ENCODE results near the gene CCR1.

Gene CCR1

DNA sequence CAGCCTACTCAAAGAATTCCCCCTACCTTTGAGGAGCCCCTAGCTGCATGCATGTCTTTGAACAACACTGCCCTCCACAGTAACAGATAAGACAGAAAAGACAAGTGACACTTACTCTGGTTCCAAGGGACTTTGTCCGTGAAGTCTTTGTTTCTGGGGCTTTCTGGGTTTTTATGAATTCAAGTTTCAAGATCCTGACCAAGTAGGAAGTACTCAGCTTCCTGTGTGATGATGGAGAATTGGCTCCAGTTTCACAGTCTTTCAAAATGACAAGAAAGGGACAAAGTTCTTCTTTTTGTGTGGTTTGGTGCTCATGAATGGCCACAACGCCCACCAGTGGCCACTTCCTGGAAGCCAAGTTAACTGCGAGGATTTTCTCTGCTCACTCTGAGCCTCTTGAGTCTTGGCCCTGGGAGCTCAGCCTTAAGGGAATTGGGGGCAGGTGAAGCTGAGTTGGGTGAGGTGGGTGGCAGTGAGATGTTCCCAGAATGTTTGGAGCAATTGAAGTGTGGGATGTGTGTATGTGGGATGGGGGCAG is at the start of gene CCR1:
Gene CCR1 (minus strand): TSS at position 147 of the 538 bp plus-strand sequence. CDS start 4,000 bp downstream, outside the sequence.
- peak; percentile 77 for DNase-seq

DNA sequence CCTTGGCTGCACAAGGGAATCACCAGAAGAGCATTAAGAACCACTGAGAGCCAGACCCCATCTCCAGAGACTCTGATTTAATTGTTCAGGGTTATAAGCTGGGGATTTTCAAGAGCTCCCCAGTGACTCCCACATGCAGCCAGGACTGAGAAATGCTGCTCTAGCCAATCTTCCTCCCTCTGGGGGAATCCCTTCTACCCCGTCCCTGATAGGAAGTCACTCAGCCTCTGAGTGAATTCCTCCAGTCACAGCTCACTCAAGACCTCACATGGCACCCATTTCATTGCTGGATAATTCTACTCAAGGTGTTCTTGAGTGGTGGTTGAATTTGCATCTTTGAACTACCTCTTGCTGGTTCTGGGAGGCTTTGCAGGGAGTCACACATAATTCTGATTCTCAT is 44.9 kb upstream of the CCR1 start:
- no peak for DNase-seq

GRCh38 chr3:46245146-46245545 is 37.0 kb upstream of the CCR1 start:
- DNase-seq, result no peak

DNA sequence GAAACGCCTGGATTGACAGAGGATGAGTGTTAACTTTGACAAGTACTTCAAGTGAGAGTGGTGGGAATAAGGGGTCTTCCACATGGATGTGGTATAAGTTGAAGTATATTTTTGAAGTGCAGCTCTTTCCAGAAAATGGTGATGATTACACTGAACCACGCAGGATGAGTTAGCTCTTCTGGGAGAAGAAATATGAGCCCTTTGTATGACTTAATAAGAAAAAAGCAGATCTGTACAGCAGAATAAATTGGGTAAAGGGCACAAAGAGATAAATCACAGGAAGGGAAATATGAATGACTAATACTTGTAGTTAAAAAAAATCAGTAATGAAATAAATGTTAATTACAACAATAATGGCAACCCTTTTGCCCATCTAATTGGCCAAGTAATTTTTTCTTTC is 35.4 kb upstream of the CCR1 start:
- DNase-seq, result no peak

GRCh38 chr3:46242120-46242519 is 34.0 kb upstream of the CCR1 start, which contains the start of gene CCR3:
CCR3 (plus strand) TSS chr3:46242460; CDS start chr3:46265159, 22,699 bp downstream.
- DNase-seq, result no peak

DNA sequence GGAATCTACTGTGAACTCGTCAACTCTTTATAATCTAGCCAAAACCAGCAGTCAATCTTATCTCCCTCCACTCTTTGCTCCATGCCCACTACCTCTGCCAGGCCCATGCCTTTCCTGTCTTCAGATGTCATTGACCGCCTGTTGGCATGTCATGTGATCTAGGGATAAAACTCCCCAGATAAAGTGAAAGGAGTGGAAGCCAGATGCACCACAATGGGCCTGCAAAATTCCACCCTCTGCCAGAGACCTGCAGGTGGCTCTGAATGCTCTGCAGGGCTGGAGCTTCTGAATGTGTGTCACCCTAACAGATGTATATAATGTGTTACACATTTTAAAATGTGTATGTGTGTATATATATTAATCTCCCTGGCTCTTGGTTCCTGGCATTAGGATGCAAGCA is 31.8 kb upstream of the CCR1 start:
- no peak for DNase-seq

- no peak for DNase-seq
Observed at GRCh38 chr3:46239301-46239938, 31.3 kb upstream of the CCR1 start.

DNA sequence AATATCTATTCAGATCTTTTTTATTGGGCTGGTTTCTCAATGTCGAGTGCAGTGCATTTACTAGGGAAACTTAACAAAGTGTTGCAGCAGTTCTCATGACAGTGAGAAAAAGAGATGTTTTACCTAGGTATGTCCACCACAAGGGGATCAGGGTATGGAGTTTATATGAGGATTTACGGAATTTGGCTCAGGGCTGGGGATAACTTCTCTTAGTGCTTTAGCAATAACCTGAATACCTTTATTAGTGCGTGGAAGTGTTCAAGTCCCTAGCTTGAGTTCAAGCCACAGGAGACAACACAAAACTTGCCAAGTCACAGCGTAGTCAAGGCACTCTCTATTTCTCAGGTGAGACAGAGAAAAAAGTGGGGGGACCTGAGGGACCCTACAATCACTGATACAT is 30.3 kb upstream of the CCR1 start:
- no peak for DNase-seq

GRCh38 chr3:46236294-46237054 is 28.4 kb upstream of the CCR1 start:
- no peak for DNase-seq

- no peak for DNase-seq
Observed at GRCh38 chr3:46235425-46235824, 27.3 kb upstream of the CCR1 start.

DNA sequence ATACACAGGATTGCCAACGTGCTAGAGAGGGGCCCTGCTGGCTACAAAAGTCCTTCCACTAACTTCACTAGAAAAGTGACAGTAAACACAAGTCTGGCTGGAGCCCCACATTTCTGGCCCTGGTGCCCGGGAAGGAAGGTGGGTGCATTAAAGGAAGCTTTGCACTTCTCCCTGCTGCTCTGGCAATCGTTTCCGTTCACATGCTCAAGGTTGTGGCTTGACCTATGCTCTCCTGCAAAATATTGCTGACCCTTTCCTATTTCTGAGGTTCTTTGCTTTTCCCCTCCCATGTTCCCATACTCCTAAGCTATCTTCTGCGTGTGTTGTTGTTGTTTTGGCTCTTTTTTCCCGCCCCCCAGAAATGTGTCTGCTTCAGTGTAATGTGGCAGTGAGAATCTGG is 25.1 kb upstream of the CCR1 start:
- no peak for DNase-seq

GRCh38 chr3:46231323-46231722 is 23.2 kb upstream of the CCR1 start:
- DNase-seq, result peak; percentile 41

DNA sequence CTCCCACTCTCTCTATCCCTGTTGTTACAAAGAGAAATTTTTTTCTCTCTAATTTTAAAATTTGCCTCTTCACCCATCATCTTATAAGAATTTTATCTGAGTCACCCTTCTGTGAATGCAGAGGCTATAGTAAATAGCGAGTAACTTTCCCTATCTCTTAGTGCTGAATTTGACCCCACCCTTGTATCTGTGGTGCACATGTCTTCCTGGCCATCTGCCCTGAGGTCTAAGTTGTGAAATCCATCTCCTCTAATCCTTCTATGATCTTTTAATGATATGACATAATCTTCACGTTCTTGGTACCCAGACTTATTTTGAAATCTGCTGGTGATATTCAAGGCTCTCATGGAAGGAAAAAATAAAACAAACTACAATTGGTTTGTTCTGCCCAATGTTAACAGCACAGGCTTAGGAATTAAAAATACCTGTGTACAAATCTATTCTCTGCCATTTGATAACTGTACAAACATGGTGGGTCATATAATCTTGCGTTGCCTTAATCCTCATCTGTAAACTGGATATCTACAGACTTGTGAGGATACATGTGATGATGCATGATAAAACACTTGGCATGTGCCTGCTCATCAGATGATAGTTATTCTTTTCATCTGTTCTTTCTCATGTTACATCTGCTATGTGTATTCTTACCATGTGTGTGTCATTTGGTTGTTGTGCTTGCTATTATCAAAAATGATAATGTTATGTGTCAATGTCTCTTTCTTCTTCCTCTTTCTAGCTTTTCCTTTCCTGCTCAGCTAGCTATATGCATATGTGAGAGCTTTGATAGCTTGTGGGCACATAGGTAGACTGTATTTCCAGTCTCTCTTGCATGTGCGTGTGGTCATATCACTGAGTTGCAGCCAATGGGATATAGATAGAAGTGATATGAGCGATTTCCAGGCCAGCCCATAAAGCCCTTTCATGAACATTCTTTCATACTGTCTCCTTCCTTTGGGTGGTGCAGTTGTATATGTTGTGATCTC is 20.4 kb upstream of the CCR1 start:
- DNase-seq, result peak; percentile 21

DNA sequence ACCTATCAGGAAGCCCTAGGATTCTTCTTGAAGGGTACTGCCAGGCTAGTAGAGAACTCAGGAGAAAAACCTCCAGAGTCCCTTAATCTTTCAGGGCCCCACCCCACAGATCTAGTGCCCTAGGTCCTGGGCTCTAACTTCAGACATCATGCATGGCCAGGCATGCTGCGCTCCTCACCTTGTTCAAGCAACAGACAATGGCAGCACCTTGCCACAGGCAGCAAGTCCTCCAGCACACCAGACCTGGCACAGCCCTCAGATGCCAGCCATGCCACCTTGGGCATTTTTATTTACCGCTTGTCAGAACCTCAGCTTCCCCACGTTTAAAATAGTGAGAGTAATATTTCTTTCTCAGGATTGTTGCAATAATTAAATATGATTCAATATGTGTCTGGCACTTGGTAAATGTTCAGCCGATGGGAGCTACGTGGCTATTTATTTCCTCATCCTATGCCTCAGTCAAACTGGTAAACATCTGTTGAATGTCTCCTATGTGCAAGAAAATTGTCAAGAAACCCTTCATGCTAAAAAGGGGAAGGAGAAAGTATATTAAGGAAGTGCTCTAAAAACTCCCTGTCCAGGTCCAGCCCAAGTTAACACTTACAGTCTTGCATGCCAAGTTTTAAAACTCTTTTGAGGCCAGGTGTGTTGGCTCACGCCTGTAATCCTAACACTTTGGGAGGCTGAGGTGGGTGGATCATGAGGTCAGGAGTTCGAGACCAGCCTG is 14.5 kb upstream of the CCR1 start:
- DNase-seq, result no peak

DNA sequence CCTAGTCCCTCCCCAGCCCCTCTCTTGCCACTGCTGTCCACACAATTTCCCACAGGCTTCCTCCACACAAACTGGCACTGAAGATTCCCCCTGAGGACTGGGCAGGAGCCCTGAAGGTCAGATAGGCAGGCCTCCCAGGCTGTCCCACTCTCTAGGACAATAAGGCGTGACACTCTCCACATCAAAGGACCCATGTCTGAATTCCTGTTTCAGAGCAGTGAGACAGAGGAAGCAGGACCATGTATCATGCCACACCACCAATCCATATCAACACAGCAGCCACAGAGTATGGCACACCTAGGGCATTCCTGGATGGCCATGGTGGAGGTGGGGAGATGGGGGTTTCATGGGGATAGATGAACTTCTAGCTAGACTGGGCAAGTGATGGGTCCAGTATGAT is 13.8 kb upstream of the CCR1 start:
- DNase-seq, result no peak

GRCh38 chr3:46221391-46221790 is 13.3 kb upstream of the CCR1 start:
- DNase-seq, result no peak

GRCh38 chr3:46218196-46218709 is 10.1 kb upstream of the CCR1 start:
- DNase-seq, result no peak

DNA sequence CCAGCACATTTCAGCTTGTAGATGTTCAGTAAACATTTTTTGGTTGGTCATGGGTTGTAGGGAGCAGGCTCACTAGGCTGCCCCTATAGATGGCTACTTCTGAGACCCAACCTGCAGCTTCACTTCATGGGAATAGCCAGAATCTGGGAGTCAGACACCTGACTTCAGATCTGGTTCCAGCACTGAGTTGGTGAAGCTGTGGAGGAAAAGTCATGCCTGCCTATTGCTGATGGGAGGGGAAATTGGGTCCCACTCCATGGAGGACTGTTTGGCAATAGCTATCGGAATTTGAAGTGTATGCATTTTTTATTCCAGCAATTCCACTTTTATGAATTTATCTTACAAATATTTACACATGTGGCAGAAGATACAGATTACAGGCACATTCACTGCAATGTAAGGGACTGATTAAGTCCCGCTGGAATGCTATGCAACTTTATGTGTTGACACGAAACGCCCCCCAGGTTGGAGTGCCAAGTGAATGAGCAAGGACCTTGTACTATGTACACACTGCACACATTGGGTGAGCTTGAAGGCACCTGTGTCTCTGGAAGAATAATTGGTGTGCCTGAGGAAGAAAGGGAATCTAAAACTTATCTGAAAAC is 7.8 kb upstream of the CCR1 start:
- DNase-seq, result no peak

DNA sequence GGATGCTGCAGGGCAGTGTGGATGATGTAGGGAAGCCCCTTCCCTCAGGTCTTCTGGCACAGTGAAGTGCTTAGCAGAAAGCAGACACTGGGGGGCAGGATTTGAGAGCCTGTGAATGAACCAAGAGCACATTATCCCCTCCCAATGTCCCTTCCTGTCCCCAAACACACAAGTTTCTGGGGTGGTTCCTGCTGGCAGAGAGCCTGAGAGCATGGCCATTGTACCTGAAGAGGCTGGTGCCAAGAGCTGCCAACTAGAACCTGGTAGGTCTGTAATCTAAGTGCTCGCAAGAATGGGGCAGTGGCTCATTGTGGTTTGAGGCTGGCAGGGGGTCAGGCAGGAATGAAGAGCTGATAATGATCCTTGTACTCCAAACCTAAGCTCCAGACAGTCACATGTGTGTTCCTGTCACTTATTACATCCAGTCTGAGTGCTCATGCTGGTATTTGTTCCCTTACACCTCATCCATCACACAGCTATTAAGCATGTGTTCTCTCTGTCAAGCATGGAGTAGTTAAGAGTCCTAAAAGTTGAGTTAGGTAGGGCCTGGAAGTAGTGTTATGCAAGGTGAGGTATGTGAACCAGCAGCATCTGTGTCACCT is 6.7 kb upstream of the CCR1 start:
- peak; percentile 43 for DNase-seq

DNA sequence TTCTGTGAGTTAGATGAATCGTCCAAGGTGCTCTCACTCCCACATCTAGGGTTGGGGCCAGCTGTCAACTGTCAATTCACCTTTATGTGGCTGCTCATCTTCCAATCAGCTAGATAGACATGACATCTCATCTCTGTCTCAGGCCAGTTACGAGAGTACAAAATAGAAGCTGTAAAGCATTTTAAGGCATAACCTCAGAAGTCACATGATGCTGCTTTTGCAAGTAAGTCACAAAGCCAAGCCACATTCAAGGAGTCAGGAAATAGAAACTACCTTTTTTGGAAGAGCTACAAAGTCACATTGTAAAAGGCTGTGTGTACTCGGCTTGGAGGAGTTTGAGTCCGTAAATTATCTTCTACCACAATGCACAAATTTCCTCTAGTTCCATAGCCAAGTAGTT is 5.1 kb upstream of the CCR1 start:
- peak; percentile 54 for DNase-seq

DNA sequence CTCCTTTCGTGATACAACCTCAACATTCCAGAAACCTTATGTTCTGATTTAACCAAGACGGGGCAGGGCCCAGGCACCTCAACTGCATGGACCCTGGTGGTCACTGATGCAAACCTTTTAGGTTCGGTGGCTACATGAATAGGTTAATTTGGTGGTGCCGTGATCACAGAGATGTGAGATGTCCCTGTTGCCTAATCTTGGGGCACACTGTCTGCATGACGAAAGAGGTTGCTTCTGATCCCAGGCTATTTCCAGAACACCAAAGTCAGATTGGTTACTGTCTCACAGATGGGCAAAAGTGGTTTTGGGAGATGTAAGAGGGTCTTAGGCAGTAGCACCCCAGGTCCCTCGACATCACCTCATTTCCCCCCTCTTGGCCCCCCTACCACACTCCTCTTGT is 4.0 kb upstream of the CCR1 start:
- no peak for DNase-seq

All from activated CD4-positive, alpha-beta T cell treated with anti-CD3 and anti-CD28 coated beads, Interleukin-10, Interleukin-2, amounts not matched to agents 100 ng/mL and 50 ng/mL, durations not matched to agents 16 hours and 8 hours (primary cell).